Activated naive CD4-positive, alpha-beta T cell treated with Interleukin-2 at 50 U/mL for 16 hours (primary cell): ENCODE results near the gene ARID3B.
A peak's percentile ranks its signal among the peaks of the same experiment; 100 is the strongest.
"Not testable (repeated sequence)": the region's sequence is repeated elsewhere in the genome, so short reads cannot be mapped to it uniquely, and the experiment has no call there.

Experiments
- DNase-seq: peaks from one replicate; pipeline ENCODE4 v3.0.0-alpha.2; 2020

The ARID3B gene

GRCh38 chr15:74537736-74538135, 3.3 kb upstream of the ARID3B start:
- DNase-seq: no peak

- DNase-seq: not testable (repeated sequence)
These were observed 1.5 kb upstream of the ARID3B start for GRCh38 chr15:74539521-74539920.

GRCh38 chr15:74540161-74540760, 759 bp upstream of the ARID3B start:
- DNase-seq: no peak

- peak; percentile 76 for DNase-seq
These were observed 610 bp downstream of the ARID3B start for GRCh38 chr15:74541494-74542165.

GRCh38 chr15:74542166-74543042, 1.4 kb downstream of the ARID3B start:
- DNase-seq: no peak

GRCh38 chr15:74543043-74543422, 2.0 kb downstream of the ARID3B start:
- no peak for DNase-seq

- DNase-seq: peak; percentile 51
These were observed 2.6 kb downstream of the ARID3B start for GRCh38 chr15:74543583-74543982.

GRCh38 chr15:74545086-74545485, 4.1 kb downstream of the ARID3B start:
- DNase-seq: no peak

GRCh38 chr15:74545776-74546656, 5.0 kb downstream of the ARID3B start:
- DNase-seq: peak; percentile 96

- DNase-seq: no peak
These were observed 6.6 kb downstream of the ARID3B start for GRCh38 chr15:74547616-74548015.

- DNase-seq: no peak
These were observed 7.2 kb downstream of the ARID3B start for GRCh38 chr15:74548241-74548640.

GRCh38 chr15:74549816-74550215, 8.8 kb downstream of the ARID3B start:
- no peak for DNase-seq

- DNase-seq: no peak
These were observed 10.7 kb downstream of the ARID3B start for GRCh38 chr15:74551714-74552113.

GRCh38 chr15:74552773-74553441, 11.9 kb downstream of the ARID3B start:
- no peak for DNase-seq

- DNase-seq: no peak
These were observed 14.2 kb downstream of the ARID3B start for GRCh38 chr15:74555192-74555591.

- DNase-seq: no peak
These were observed 17.7 kb downstream of the ARID3B start for GRCh38 chr15:74558706-74559105.

- DNase-seq: no peak
These were observed 22.4 kb downstream of the ARID3B start for GRCh38 chr15:74563442-74563841.

- no peak for DNase-seq
These were observed 23.2 kb downstream of the ARID3B start for GRCh38 chr15:74564182-74564581.

GRCh38 chr15:74565381-74566085, 24.5 kb downstream of the ARID3B start:
- DNase-seq: no peak

- DNase-seq: no peak
These were observed 27.6 kb downstream of the ARID3B start for GRCh38 chr15:74568594-74568993.

- no peak for DNase-seq
These were observed 28.7 kb downstream of the ARID3B start for GRCh38 chr15:74569731-74570070.

- no peak for DNase-seq
These were observed 30.2 kb downstream of the ARID3B start for GRCh38 chr15:74571191-74571590.
